ENCODE measurements around the gene ZFYVE21. TPM values are rescaled to one million over a fixed set of nuclear protein-coding genes. Genes with fewer than 3 reads are reported as not detected.

Gene ZFYVE21
- total RNA-seq, 1 experiment from 2014 or later = 31.3 TPM

- POLR2A ChIA-PET = no interaction called here
- Histone ChIP-seq H3K4me3 (replicated peaks in 1 of 2; ENCODE audit: low read depth in 1 of 2, low read length in 2 of 2) (no peak overlapping the region), H3K79me2 (ENCODE audit: insufficient read depth, low read length) (peaks cover 7% of the 10 kb centered on the region; the same call in 1 of the 2 replicates), H3K4me1 (ENCODE audit: control insufficient read depth in 1 of 2, insufficient read depth in 2 of 2, low read length in 2 of 2) (no peaks in the 10 kb centered on the region; a peak in 1 of 4 replicates), H3K9ac (ENCODE audit: low read length) (no peak overlapping the region), H2AFZ (ENCODE audit: low read depth, low read length, poor library complexity, severe bottlenecking) (no peak overlapping the region), H3K9me2 (ENCODE audit: insufficient read depth) (no peaks in the 10 kb centered on the region), H3K36me3 (ENCODE audit: control insufficient read depth in 1 of 2, insufficient read depth in 2 of 2, low read length in 2 of 2) (peaks cover 19 to 30% of the 10 kb centered on the region in 2 experiments; a peak in 3 of 4 replicates), H3K4me2 (ENCODE audit: low read length) (no peak overlapping the region), H3K27me3 (ENCODE audit: insufficient read depth, low read length) (no peaks in the 10 kb centered on the region), H3K9me3 (ENCODE audit: control insufficient read depth in 1 of 2, insufficient read depth in 1 of 2, low read depth in 1 of 2, low read length in 2 of 2) (no peaks in the 10 kb centered on the region), H4K20me1 (ENCODE audit: insufficient read depth) (peaks cover 15% of the 10 kb centered on the region; the same call in 1 of the 2 replicates), H3K27ac (ENCODE audit: low read depth, low read length) (no peak overlapping the region)
- no TSS peak for BruUV-seq (replicated peaks)
- CTCF ChIA-PET = no interaction called here
- intact Hi-C loops (cut with micrococcal nuclease) = no loop called here
- TF ChIP-seq ELF1 (IDR thresholded peaks at IDR 0.05; ENCODE audit: borderline replicate concordance, low read depth) = no peak
- TF ChIP-seq TCF7L2 (IDR thresholded peaks at IDR 0.05; ENCODE audit: borderline replicate concordance, extremely low read depth, insufficient read depth, insufficient read length) = no peak
- no peak for TF ChIP-seq ATF3 (IDR thresholded peaks at IDR 0.05)
- no peak for TF ChIP-seq CTCF (IDR thresholded peaks at IDR 0.05 in 2 of 3, conservative IDR thresholded peaks at IDR 0.05 in 1 of 3; ENCODE audit: borderline replicate concordance in 1 of 3, insufficient read depth in 1 of 3, low read depth in 2 of 3, low read length in 2 of 3)
- no peak for TF ChIP-seq SIN3A (IDR thresholded peaks at IDR 0.05; ENCODE audit: low read depth)
- no peak for TF ChIP-seq POLR2A (IDR thresholded peaks at IDR 0.05; ENCODE audit: borderline replicate concordance, extremely low read depth, insufficient read depth, insufficient read length)
- TF ChIP-seq ZNF274 (IDR thresholded peaks at IDR 0.05; ENCODE audit: low read depth, low read length) = no peak
- TF ChIP-seq POLR2AphosphoS5 (IDR thresholded peaks at IDR 0.05; ENCODE audit: low read depth, low read length) = no peak
- no peak for TF ChIP-seq FOSL1 (IDR thresholded peaks at IDR 0.05; ENCODE audit: low read depth)
- TF ChIP-seq REST (IDR thresholded peaks at IDR 0.05; ENCODE audit: low read depth) = no peak
- TF ChIP-seq SP1 (IDR thresholded peaks at IDR 0.05; ENCODE audit: low read depth) = no peak
- TF ChIP-seq CBX3 (IDR thresholded peaks at IDR 0.05; ENCODE audit: low read depth) = no peak
- TF ChIP-seq EZH2phosphoT487 (IDR thresholded peaks at IDR 0.05; ENCODE audit: borderline replicate concordance) = no peak
- RAD21 ChIA-PET (ENCODE audit: low non-redundant PET in 1 of 2, low total read pairs in 2 of 2, uncharacterized antibody in 2 of 2, unreplicated experiment in 2 of 2) = no interaction called here
- no peak for ATAC-seq
- DNase-seq (ENCODE audit: low read depth, low spot score) = no peak
Measured at GRCh38 chr14:103688906-103689902, 26.4 kb upstream of the ZFYVE21 start.
